ENCODE measurements around the gene BLTP3A.

GRCh38 chr6:34806738-34807453, 15.0 kb downstream of the BLTP3A start:
- no peak for TF ChIP-seq CTCF (IDR thresholded peaks at IDR 0.05; ENCODE audit: poor library complexity, severe bottlenecking)
- TF ChIP-seq EZH2 (IDR thresholded peaks at IDR 0.05; ENCODE audit: borderline replicate concordance, insufficient read depth, low read length, poor library complexity, severe bottlenecking): no peak
- TF ChIP-seq EP300 (conservative IDR thresholded peaks at IDR 0.05; ENCODE audit: poor library complexity, severe bottlenecking): no peak
- no peak for TF ChIP-seq POLR2AphosphoS5 (IDR thresholded peaks at IDR 0.05)
